Brain microvascular endothelial cell (primary cell): ENCODE results near the gene HAGH.

Experiments used
- DNase-seq: peaks from one replicate; pipeline ENCODE4 v3.0.0-alpha.2; 2020
- H3K27ac ChIP-seq: fragments of 250-450 bp; sonication (Bioruptor Pico); 2 replicates; pipeline ENCODE4 v1.5.1; 2020; ENCODE audit warnings: mild to moderate bottlenecking, moderate library complexity
- H3K27me3 ChIP-seq: fragments of 250-450 bp; sonication (Bioruptor Pico); replicated peaks from 2 replicates; pipeline ENCODE4 v1.5.1; 2020; ENCODE audit warnings: mild to moderate bottlenecking
- H3K36me3 ChIP-seq: fragments of 250-450 bp; sonication (Bioruptor Pico); replicated peaks from 2 replicates; pipeline ENCODE4 v1.5.1; 2020; ENCODE audit warnings: mild to moderate bottlenecking
- H3K4me3 ChIP-seq: 2 replicates; pipeline ENCODE4 v1.5.1; 2011; ENCODE audit warnings: low read depth, mild to moderate bottlenecking, control low read depth, low read length, moderate library complexity
- in situ Hi-C: cut with HindIII; loops from 2 replicates; pipeline ENCODE4 v1.10.0; 2017; ENCODE audit warnings: low sequenced_read_pairs, low pct_ligation_motif_present
- TF ChIP-seq, protein P1 (sequence below): IDR thresholded peaks from 2 replicates; pipeline ENCODE4 v1.5.1; 2011; ENCODE audit warnings: low read depth, mild to moderate bottlenecking, moderate library complexity, low read length, control low read depth, inconsistent platforms; ENCODE audit errors: missing control alignments

Gene HAGH

DNA sequence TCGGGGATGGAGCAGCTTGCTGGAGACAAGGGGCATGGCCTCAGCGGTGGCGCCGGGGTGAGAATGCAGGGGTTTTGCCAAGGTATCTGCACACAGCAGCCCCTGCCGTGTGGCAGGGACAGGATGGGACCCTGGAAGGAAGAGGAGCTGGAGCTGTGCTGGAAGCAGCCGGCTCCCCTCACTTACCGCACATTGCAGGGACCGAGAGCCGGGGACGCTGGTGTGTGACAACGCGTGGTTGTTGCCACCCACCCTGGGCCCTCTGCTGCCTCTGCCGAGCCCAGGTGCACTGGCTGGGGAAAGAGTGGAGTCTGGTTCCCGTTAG is 40.8 kb downstream of the HAGH start:
- H3K4me3 ChIP-seq: no peak overlapping the region
- DNase-seq: no peak

DNA sequence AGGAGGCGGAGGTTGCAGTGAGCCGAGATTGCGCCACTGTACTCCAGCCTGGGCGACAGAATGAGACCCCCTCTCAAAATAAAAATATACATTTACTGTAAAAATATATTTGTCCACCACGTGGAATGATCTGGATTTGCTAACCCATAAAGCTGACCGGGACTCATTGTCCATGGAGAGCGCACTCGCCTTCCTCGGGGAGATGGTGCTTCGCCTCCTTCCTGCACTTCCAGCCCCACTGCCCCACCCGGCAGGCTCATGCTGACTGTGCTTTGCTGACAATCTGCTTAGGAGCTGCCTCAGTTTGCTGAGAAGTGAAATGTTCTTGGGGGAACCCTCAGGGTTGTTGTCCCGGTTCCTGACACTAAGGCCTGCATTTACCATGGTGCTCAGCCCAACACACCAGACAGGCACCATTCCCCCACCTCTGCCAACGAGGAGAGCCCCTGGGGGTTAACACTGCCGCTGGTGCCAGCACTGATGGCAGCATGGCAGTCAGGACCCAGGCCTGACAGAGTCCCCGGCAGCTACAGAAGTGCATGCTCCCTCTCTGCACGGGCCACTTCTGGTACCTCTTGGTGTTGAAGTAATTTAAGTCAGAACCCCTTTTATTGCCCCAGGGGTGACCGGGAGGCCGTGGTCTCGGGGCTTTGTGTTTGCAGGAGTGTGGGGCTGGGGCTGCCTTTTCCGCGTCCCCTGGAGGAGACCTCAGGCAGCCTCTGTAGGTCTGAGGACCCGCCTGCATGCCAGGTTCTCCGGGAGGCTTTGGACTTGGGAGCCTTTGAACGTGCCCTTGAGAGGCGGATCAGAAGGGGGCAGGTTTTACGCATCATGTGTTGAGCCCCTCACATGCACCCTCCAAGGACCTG is 41.4 kb downstream of the HAGH start:
- Histone ChIP-seq H3K4me3 (no peak overlapping the region), H3K36me3 (peaks cover 33% of the 10 kb centered on the region), H3K27ac (no peak overlapping the region), H3K27me3 (no peaks in the 10 kb centered on the region)
- TF ChIP-seq, protein P1, sequence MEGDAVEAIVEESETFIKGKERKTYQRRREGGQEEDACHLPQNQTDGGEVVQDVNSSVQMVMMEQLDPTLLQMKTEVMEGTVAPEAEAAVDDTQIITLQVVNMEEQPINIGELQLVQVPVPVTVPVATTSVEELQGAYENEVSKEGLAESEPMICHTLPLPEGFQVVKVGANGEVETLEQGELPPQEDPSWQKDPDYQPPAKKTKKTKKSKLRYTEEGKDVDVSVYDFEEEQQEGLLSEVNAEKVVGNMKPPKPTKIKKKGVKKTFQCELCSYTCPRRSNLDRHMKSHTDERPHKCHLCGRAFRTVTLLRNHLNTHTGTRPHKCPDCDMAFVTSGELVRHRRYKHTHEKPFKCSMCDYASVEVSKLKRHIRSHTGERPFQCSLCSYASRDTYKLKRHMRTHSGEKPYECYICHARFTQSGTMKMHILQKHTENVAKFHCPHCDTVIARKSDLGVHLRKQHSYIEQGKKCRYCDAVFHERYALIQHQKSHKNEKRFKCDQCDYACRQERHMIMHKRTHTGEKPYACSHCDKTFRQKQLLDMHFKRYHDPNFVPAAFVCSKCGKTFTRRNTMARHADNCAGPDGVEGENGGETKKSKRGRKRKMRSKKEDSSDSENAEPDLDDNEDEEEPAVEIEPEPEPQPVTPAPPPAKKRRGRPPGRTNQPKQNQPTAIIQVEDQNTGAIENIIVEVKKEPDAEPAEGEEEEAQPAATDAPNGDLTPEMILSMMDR: no peak
- DNase-seq: no peak
- in situ Hi-C loops: no loop called here

More for the DNA sequence above, 40.8 kb downstream of the HAGH start:
- peaks cover 31% of the 10 kb centered on the region for H3K36me3 ChIP-seq
- in situ Hi-C loops: no loop called here
- H3K27me3 ChIP-seq: no peaks in the 10 kb centered on the region
- TF ChIP-seq, protein P1: no peak
- H3K27ac ChIP-seq: no peak overlapping the region

DNA sequence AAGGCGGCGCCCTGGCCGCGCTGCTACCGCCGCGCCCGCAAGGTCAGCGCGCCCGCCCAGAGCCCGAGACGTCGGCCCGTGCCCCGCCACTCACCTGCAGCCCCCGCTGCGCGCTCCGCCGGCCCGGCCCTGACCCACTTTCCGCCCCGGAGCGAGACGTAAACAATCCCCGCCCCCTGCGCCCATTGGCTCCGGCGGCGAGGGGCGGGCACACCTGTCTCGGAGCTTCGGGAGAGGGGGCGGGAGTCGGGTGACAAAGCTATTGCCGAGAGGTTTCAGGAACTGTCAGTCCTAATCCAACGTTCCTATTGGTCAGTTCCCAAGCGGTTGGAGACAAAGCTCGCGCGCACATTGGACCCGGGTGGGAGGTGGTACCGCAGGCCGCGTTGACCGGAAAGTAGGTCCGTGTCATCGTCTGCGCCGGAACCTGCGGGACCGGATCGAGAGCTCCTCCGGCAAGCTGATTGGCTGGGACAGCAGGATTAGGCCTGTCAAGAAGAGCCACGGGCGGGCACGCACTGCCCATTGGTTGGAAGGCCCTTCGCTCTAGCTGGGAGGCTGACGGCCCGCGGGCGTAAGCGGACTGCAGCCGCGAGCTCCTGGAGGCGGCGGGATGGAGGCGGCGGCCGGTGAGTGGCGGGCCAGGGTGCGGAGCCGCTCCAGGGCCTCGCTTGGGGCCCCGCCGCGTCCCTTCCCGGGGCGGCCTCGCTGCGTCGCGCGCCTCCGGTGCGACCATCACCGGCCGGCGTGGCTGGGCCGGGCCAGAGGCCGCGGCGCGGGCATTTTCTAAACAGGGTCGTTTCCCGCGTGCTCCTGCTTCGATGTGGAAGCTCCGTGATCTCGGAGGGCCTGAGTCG is 44.0 kb downstream of the HAGH start, which contains the start of the genes NUBP2 and SPSB3:
Gene NUBP2, plus strand, starts transcription at position 553 of the 857 bp plus-strand sequence. Its CDS starts 61 bp downstream, at position 614.
Gene SPSB3, minus strand, starts transcription at position 164 of the 857 bp plus-strand sequence. CDS start 1,088 bp downstream, outside the sequence.
- Histone ChIP-seq H3K27ac (peak within 1 kb of the TSS; percentile 72), H3K4me3 (peak within 1 kb of the TSS; percentile 88), H3K27me3 (no peaks in the 10 kb centered on the region), H3K36me3 (peaks cover 31% of the 10 kb centered on the region)
- TF ChIP-seq, protein P1: no peak
- in situ Hi-C loops: no loop called here
- peak; percentile 100 for DNase-seq

DNA sequence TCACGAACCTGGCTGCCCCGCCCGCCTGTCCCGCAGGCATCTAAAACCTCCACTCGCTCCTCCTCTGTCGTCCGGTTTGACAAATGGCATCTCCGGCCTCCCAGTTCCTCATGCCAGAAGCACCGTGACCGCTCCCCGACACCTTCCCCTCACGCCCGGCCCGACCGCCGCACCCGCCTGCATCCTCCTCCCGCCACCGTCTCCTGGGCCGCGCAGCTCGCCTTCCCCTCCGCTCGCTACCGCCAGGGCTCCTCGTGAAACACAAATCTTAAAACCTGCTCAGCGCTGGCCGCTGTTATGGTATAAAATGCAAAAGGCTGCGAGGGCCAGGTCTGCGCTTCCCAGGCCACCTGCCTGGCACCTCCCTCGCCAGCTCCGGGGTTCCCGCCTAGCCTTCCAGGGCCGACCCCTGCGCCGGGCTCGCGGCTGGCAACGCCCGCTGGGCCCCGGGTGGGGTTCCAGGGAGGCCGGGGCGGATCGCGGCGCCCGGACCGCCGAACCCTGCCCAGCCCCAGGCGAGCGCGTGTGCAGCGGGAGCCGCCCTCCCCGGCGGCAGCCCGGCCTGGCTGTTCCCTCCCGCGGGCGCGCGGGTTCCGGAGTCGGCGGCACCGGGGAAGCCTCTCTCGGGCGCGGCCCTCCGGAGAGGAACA is 44.7 kb downstream of the HAGH start:
- H3K27ac ChIP-seq: peak overlapping the region; percentile 72
- peaks cover 33% of the 10 kb centered on the region for H3K36me3 ChIP-seq
- no peak for DNase-seq
- peak overlapping the region; percentile 75 for H3K4me3 ChIP-seq
- TF ChIP-seq, protein P1: peak; percentile 48
- in situ Hi-C loops: no loop called here
- no peaks in the 10 kb centered on the region for H3K27me3 ChIP-seq

DNA sequence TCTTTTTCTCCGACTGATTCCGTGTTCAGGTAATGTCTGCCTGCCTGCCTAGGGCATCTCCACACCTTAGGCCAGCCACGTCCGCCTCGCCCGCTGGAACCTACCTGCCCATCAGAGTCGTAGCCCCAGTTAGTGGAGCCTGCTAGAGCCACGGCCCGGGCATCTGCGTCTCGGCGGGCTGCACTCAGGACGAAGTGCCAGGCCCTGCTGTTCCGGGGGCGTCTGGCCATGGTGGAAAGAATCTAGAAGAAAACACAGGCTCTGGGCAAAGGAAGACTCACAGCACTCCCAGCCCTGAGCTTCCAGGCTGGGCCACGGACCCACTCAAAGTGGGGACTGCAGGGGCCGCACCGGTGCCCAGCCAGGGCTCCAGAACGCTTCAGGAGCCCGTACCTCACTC is 45.4 kb downstream of the HAGH start:
- Histone ChIP-seq H3K4me3 (peak overlapping the region; percentile 75), H3K27ac (no peak overlapping the region), H3K27me3 (no peaks in the 10 kb centered on the region), H3K36me3 (peaks cover 29% of the 10 kb centered on the region)
- DNase-seq: no peak
- in situ Hi-C loops: no loop called here
- TF ChIP-seq, protein P1: no peak
